Coronary artery (tissue), 2 donors: ENCODE measurements around the gene WLS.
"Not testable (repeated sequence)": the region's sequence is repeated elsewhere in the genome, so short reads cannot be mapped to it uniquely, and the experiment has no call there.

Source experiments
- DNase-seq: peaks from one replicate; pipeline ENCODE4 v3.0.0-alpha.2; 2017; ENCODE audit warnings: low spot score
- H3K27ac ChIP-seq, 2 donors: fragments of 200-600 bp; sonication (generic); one replicate each; pipeline ENCODE4 v1.5.1; 2016 to 2019
- H3K4me3 ChIP-seq: fragments of 200-600 bp; sonication (generic); 2 replicates; pipeline ENCODE4 v1.5.1; 2016; ENCODE audit warnings: mild to moderate bottlenecking, moderate library complexity
- TF ChIP-seq, protein P1 (sequence below): fragments of 200-600 bp; sonication (generic); IDR thresholded peaks from one replicate; pipeline ENCODE4 v1.5.1; 2019; ENCODE audit warnings: antibody characterized with exemption

WLS gene

GRCh38 chr1:68175621-68176398 lies 56.5 kb downstream of the WLS start:
- TF ChIP-seq, protein P1, sequence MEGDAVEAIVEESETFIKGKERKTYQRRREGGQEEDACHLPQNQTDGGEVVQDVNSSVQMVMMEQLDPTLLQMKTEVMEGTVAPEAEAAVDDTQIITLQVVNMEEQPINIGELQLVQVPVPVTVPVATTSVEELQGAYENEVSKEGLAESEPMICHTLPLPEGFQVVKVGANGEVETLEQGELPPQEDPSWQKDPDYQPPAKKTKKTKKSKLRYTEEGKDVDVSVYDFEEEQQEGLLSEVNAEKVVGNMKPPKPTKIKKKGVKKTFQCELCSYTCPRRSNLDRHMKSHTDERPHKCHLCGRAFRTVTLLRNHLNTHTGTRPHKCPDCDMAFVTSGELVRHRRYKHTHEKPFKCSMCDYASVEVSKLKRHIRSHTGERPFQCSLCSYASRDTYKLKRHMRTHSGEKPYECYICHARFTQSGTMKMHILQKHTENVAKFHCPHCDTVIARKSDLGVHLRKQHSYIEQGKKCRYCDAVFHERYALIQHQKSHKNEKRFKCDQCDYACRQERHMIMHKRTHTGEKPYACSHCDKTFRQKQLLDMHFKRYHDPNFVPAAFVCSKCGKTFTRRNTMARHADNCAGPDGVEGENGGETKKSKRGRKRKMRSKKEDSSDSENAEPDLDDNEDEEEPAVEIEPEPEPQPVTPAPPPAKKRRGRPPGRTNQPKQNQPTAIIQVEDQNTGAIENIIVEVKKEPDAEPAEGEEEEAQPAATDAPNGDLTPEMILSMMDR: no peak
- no peak for DNase-seq
- Histone ChIP-seq H3K27ac (peak overlapping the region; percentile 76 to 86), H3K4me3 (peak overlapping the region; percentile 24)

DNA sequence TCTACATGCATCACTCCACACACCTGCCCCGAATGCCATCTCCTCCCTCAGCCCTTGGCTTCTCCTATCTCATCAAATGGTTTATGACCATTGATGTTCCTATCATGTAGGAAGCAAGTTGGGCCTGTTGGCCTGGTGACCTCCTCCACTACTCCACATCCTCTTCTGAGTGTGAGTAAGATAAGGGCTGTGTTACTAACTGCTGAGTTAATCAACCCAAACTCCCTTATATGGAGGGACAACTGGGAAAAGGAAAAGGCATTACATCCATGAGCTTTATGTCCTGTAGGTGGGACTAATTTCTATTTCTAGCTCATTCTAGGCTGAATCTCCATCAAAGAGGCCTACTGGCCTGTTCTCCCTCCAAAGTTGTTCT lies 57.6 kb downstream of the WLS start:
- Histone ChIP-seq H3K27ac (peak overlapping the region; percentile 76 to 86), H3K4me3 (peak overlapping the region; percentile 59)
- TF ChIP-seq, protein P1: no peak
- no peak for DNase-seq

GRCh38 chr1:68173936-68174737 lies 58.2 kb downstream of the WLS start:
- TF ChIP-seq, protein P1: no peak
- DNase-seq: peak; percentile 81
- Histone ChIP-seq H3K27ac (peak overlapping the region; percentile 76 to 86), H3K4me3 (peak overlapping the region; percentile 59)

DNA sequence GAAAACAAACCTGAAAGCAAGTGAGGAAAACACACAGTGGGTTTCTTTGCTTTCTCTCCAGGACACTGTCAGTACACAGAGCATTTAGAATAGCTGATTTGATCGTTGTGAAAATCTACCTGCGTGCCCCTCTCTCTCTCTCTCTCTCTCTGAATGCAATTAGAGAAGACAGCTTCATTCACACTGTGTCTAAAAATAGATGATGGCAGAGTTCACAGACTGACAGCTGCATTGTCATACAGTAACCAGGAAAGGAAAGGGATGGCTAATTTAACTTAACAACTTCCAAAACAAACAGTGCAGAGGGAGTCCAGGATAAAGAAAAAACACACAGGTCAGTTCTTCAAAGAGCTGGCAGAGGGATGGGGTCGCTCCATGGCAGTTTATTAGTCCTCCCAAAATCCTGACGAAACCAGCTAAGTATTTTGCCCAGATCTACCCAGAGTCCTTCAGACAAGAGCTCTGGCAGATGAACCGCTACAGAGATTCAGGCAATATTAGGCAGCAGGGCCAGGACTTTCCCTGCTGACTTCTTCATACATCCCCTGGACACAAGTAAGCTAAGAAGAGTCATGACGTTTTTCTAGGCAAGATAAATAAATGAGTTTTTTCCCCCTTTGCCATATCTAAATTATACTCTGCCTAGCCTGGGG lies 58.9 kb downstream of the WLS start:
- H3K4me3 ChIP-seq: peak overlapping the region; percentile 59
- DNase-seq: no peak
- TF ChIP-seq, protein P1: no peak
- H3K27ac ChIP-seq: peak overlapping the region; percentile 76 to 86

DNA sequence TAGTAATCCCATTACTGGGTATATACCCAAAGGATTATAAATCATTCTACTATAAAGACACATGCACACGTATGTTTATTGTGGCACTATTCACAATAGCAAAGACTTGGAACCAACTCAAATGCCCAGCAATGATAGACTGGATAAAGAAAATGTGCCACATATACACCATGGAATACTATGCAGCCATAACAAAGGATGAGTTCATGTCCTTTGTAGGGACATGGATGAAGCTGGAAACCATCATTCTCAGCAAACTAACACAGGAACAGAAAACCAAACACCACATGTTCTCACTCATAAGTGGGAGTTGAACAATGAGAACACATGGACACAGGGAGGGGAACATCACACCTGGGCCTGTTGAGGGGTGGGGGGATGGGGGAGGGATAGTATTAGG lies 60.5 kb downstream of the WLS start:
- DNase-seq, H3K4me3 ChIP-seq, H3K27ac ChIP-seq: not testable (repeated sequence)

GRCh38 chr1:68168545-68169171 lies 63.7 kb downstream of the WLS start:
- H3K27ac ChIP-seq: peak overlapping the region; percentile 37
- TF ChIP-seq, protein P1: no peak
- DNase-seq: no peak
- H3K4me3 ChIP-seq: no peak overlapping the region

DNA sequence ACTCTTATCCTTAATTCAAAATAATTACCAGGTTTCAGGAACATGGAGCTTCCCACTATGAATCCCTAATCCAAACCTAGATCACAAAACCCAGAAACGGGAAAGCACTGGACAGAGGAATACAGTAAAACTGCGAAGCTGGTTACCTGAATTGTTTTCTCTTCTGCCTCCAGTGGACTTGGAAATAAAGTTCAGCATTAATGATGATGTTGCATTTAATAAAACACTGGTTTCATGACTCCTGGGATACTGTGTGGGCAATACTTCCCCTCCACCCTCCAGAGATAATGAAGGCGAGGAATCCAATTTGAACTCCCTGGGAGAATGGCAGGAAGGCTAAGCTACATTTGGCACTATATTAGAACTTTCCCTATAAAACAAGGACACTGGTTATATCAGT lies 65.1 kb downstream of the WLS start:
- Histone ChIP-seq H3K27ac (no peak overlapping the region), H3K4me3 (no peak overlapping the region)
- TF ChIP-seq, protein P1: no peak
- DNase-seq: no peak
